HG03139 (cell line): ENCODE measurements around the gene CYP4A22.
"Not testable (repeated sequence)": the region's sequence is repeated elsewhere in the genome, so short reads cannot be mapped to it uniquely, and the experiment has no call there.

Experiments
- ATAC-seq: cut with Tn5 transposase; IDR thresholded peaks from one replicate; pipeline ENCODE4 v1.9.1; 2021; ENCODE audit not compliant: unreplicated experiment

CYP4A22 gene

GRCh38 chr1:47184822-47185677, 47.8 kb downstream of the CYP4A22 start:
- no peak for ATAC-seq

GRCh38 chr1:47186267-47187185, 49.3 kb downstream of the CYP4A22 start:
- ATAC-seq, result no peak

- no peak for ATAC-seq
These were observed 50.1 kb downstream of the CYP4A22 start for GRCh38 chr1:47187231-47187925.

- ATAC-seq, result no peak
These were observed 50.6 kb downstream of the CYP4A22 start for GRCh38 chr1:47187926-47188250.

GRCh38 chr1:47188791-47189785, 51.8 kb downstream of the CYP4A22 start:
- ATAC-seq, result no peak

- ATAC-seq, result no peak
These were observed 52.7 kb downstream of the CYP4A22 start, which contains the start of gene PDZK1IP1 for GRCh38 chr1:47189844-47190508. PDZK1IP1 (minus strand) TSS chr1:47190036; CDS start chr1:47189932, 104 bp downstream.

- ATAC-seq, result no peak
These were observed 53.2 kb downstream of the CYP4A22 start for GRCh38 chr1:47190509-47190855.

GRCh38 chr1:47190857-47191256, 53.6 kb downstream of the CYP4A22 start:
- ATAC-seq, result no peak

- no peak for ATAC-seq
These were observed 54.8 kb downstream of the CYP4A22 start for GRCh38 chr1:47191940-47192457.

- ATAC-seq, result peak; percentile 71
These were observed 55.5 kb downstream of the CYP4A22 start for GRCh38 chr1:47192458-47193384.

- not testable (repeated sequence) for ATAC-seq
These were observed 56.3 kb downstream of the CYP4A22 start for GRCh38 chr1:47193496-47193895.

GRCh38 chr1:47194311-47194710, 57.1 kb downstream of the CYP4A22 start:
- ATAC-seq, result no peak

GRCh38 chr1:47195981-47196380, 58.7 kb downstream of the CYP4A22 start:
- ATAC-seq, result not testable (repeated sequence)

- no peak for ATAC-seq
These were observed 59.4 kb downstream of the CYP4A22 start for GRCh38 chr1:47196622-47197021.

GRCh38 chr1:47198214-47198613, 61.0 kb downstream of the CYP4A22 start:
- no peak for ATAC-seq
